ENCODE data around the gene CD46.

DNA sequence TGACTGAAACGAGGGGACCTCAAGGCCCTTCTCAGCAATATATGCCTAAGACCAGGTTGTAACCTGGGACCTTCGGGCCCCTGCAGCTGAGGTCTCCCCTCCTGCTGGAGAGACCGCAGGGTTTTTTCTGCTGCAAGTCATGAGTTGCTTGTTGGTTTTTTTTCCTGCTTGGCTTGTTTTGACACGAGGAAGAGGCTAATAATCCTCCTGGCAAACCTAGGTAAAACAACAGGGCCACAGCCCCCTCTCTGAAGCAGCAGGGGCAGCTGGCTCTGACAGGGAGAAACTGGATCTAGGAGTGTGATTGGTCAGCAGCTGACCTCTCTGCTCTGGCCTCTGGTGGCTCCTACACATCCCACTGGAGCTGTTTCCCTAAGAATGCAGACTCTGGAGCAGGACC, 90.0 kb downstream of the CD46 start:
- TF ChIP-seq POLR2A (IDR thresholded peaks at IDR 0.05) (no peak), CTCF (IDR thresholded peaks at IDR 0.05) (no peak), EP300 (IDR thresholded peaks at IDR 0.05) (no peak)

Measured in ovary (tissue), 3 donors.